ENCODE measurements around the gene PRPF8. TPM values are rescaled to one million over a fixed set of nuclear protein-coding genes. Genes with fewer than 3 reads are reported as not detected.
"Not testable (repeated sequence)": the region's sequence is repeated elsewhere in the genome, so short reads cannot be mapped to it uniquely, and the experiment has no call there.

PRPF8 gene
- total and polyA plus RNA-seq, 4 donors: 50.2 to 110 (median 82.3) TPM

- Histone ChIP-seq H3K4me1 (ENCODE audit: control insufficient read depth in 4 of 4, insufficient read depth in 4 of 4, low read length in 3 of 4) (no peaks in the 10 kb centered on the region), H3K36me3 (ENCODE audit: control insufficient read depth in 4 of 4, insufficient read depth in 3 of 4, low read depth in 1 of 4, low read length in 3 of 4) (no peaks in the 10 kb centered on the region), H3K9me3 (ENCODE audit: control insufficient read depth in 4 of 4, low read length in 3 of 4) (no peaks in the 10 kb centered on the region), H3K27me3 (ENCODE audit: control insufficient read depth in 4 of 4, insufficient read depth in 4 of 4, low read length in 3 of 4) (no peaks in the 10 kb centered on the region), H3K27ac (ENCODE audit: low read depth in 1 of 2, low read length in 2 of 2) (no peak overlapping the region), H3K4me3 (ENCODE audit: low read depth in 1 of 3, low read length in 3 of 3) (no peak overlapping the region), H3K9ac (ENCODE audit: low read depth in 1 of 2, low read length in 2 of 2) (no peak overlapping the region)
- 96% methylated on average over 4 of the region's 8 CpGs for WGBS
- no peak for TF ChIP-seq FOXA1 (IDR thresholded peaks at IDR 0.05)
- TF ChIP-seq HNF4G (IDR thresholded peaks at IDR 0.05): no peak
- no peak for TF ChIP-seq RAD21 (IDR thresholded peaks at IDR 0.05)
- TF ChIP-seq, protein P1, sequence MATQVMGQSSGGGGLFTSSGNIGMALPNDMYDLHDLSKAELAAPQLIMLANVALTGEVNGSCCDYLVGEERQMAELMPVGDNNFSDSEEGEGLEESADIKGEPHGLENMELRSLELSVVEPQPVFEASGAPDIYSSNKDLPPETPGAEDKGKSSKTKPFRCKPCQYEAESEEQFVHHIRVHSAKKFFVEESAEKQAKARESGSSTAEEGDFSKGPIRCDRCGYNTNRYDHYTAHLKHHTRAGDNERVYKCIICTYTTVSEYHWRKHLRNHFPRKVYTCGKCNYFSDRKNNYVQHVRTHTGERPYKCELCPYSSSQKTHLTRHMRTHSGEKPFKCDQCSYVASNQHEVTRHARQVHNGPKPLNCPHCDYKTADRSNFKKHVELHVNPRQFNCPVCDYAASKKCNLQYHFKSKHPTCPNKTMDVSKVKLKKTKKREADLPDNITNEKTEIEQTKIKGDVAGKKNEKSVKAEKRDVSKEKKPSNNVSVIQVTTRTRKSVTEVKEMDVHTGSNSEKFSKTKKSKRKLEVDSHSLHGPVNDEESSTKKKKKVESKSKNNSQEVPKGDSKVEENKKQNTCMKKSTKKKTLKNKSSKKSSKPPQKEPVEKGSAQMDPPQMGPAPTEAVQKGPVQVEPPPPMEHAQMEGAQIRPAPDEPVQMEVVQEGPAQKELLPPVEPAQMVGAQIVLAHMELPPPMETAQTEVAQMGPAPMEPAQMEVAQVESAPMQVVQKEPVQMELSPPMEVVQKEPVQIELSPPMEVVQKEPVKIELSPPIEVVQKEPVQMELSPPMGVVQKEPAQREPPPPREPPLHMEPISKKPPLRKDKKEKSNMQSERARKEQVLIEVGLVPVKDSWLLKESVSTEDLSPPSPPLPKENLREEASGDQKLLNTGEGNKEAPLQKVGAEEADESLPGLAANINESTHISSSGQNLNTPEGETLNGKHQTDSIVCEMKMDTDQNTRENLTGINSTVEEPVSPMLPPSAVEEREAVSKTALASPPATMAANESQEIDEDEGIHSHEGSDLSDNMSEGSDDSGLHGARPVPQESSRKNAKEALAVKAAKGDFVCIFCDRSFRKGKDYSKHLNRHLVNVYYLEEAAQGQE (IDR thresholded peaks at IDR 0.05): no peak
- no peak for TF ChIP-seq CTCF (IDR thresholded peaks at IDR 0.05; ENCODE audit: low read depth, low read length, missing input control)
- no peak for TF ChIP-seq TAF1 (conservative IDR thresholded peaks at IDR 0.05)
- no peak for TF ChIP-seq JUND (IDR thresholded peaks at IDR 0.05)
- no peak for TF ChIP-seq SP1 (IDR thresholded peaks at IDR 0.05)
- TF ChIP-seq FOXA2 (IDR thresholded peaks at IDR 0.05): no peak
- no peak for TF ChIP-seq HNF4A (conservative IDR thresholded peaks at IDR 0.05)
- TF ChIP-seq, protein P2, sequence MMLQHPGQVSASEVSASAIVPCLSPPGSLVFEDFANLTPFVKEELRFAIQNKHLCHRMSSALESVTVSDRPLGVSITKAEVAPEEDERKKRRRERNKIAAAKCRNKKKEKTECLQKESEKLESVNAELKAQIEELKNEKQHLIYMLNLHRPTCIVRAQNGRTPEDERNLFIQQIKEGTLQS (IDR thresholded peaks at IDR 0.05): no peak
- TF ChIP-seq EGR1 (IDR thresholded peaks at IDR 0.05; ENCODE audit: low read depth in 2 of 2): no peak
- no peak for TF ChIP-seq YY1 (IDR thresholded peaks at IDR 0.05)
- no peak for TF ChIP-seq NR2F2 (IDR thresholded peaks at IDR 0.05)
- no peak for TF ChIP-seq RXRA (IDR thresholded peaks at IDR 0.05)
- TF ChIP-seq, protein P3, sequence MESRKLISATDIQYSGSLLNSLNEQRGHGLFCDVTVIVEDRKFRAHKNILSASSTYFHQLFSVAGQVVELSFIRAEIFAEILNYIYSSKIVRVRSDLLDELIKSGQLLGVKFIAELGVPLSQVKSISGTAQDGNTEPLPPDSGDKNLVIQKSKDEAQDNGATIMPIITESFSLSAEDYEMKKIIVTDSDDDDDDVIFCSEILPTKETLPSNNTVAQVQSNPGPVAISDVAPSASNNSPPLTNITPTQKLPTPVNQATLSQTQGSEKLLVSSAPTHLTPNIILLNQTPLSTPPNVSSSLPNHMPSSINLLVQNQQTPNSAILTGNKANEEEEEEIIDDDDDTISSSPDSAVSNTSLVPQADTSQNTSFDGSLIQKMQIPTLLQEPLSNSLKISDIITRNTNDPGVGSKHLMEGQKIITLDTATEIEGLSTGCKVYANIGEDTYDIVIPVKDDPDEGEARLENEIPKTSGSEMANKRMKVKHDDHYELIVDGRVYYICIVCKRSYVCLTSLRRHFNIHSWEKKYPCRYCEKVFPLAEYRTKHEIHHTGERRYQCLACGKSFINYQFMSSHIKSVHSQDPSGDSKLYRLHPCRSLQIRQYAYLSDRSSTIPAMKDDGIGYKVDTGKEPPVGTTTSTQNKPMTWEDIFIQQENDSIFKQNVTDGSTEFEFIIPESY (IDR thresholded peaks at IDR 0.05): no peak
- TF ChIP-seq MAX (IDR thresholded peaks at IDR 0.05): no peak
- no peak for TF ChIP-seq GABPA (IDR thresholded peaks at IDR 0.05 in 1 of 2, conservative IDR thresholded peaks at IDR 0.05 in 1 of 2)
- no peak for DNase-seq (ENCODE audit: low spot score)
These were observed 6.0 kb upstream of the PRPF8 start for GRCh38 chr17:1690544-1691221.

DNA sequence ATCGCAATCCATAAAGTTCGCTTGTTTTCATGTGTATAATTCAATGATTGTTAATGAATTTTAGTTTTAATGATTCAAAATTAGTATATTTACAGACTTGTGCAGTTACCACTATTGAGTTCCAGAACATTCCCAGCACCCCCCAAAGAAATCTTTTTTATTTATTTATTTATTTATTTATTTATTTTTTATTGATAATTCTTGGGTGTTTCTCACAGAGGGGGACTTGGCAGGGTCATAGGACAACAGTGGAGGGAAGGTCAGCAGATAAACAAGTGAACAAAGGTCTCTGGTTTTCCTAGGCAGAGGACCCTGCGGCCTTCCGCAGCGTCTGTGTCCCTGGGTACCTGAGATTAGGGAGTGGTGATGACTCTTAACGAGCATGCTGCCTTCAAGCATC is 3.7 kb upstream of the PRPF8 start:
- DNase-seq (ENCODE audit: low spot score); H3K36me3 ChIP-seq (ENCODE audit: control insufficient read depth in 4 of 4, insufficient read depth in 3 of 4, low read depth in 1 of 4, low read length in 3 of 4); H3K4me3 ChIP-seq (ENCODE audit: low read depth in 1 of 3, low read length in 3 of 3); H3K27me3 ChIP-seq (ENCODE audit: control insufficient read depth in 4 of 4, insufficient read depth in 4 of 4, low read length in 3 of 4); H3K9me3 ChIP-seq (ENCODE audit: control insufficient read depth in 4 of 4, low read length in 3 of 4); H3K9ac ChIP-seq (ENCODE audit: low read depth in 1 of 2, low read length in 2 of 2); H3K27ac ChIP-seq (ENCODE audit: low read depth in 1 of 2, low read length in 2 of 2): not testable (repeated sequence)
- WGBS: 65% methylated on average over 6 of the region's 6 CpGs
- H3K4me1 ChIP-seq (ENCODE audit: control insufficient read depth in 4 of 4, insufficient read depth in 4 of 4, low read length in 3 of 4): peaks cover 2 to 10% (median 7%) of the 10 kb centered on the region in 4 donors

Data from liver (tissue), 9 donors.